PC-9 (cell line): ENCODE measurements around the gene ATP13A5. TPM values are rescaled to one million over a fixed set of nuclear protein-coding genes. Genes with fewer than 3 reads are reported as not detected.

Experiments used
- BruUV-seq: library from RNA; stranded (reverse); fragments of 400-500 nt; replicated peaks from 2 replicates; lab custom pipeline; 2021; lab: Mats Ljungman, UMichigan
- CTCF ChIA-PET: fragments of 300-600 bp; sonication (Branson Sonifier 250); formaldehyde crosslinking; loops from one replicate; lab custom pipeline; 2022; ENCODE audit warnings: antibody characterized with exemption; lab: Charles Lee
- POLR2A ChIA-PET: fragments of 300-600 bp; sonication (Branson Sonifier 250); formaldehyde crosslinking; loops from one replicate; lab custom pipeline; 2022; ENCODE audit warnings: antibody characterized with exemption; ENCODE audit not compliant: unreplicated experiment; lab: Charles Lee
- DNase-seq, 2 experiments: peaks; one replicate each; pipeline versions ENCODE4 v3.0.0 to v3.0.0-alpha.2; 2015 to 2022; ENCODE audit warnings: mixed read lengths in 1 of 2
- H2AFZ ChIP-seq: fragments of 200-600 bp; sonication (generic); 2 replicates; pipeline ENCODE4 v1.8.1; 2017; ENCODE audit warnings: antibody characterized with exemption
- H3F3A ChIP-seq: fragments of 200-600 bp; sonication (generic); 2 replicates; pipeline ENCODE4 v1.8.1; 2017; ENCODE audit warnings: antibody characterized with exemption, mild to moderate bottlenecking, low read depth; ENCODE audit not compliant: insufficient read depth
- H3K27ac ChIP-seq: fragments of 200-600 bp; sonication (generic); 2 replicates; pipeline ENCODE4 v1.6.1; 2016; ENCODE audit warnings: mixed run types
- H3K27me3 ChIP-seq: fragments of 200-600 bp; sonication (generic); 2 replicates; pipeline ENCODE4 v1.6.1; 2016; ENCODE audit warnings: low read depth, mixed run types; ENCODE audit not compliant: insufficient read depth
- H3K36me3 ChIP-seq: fragments of 200-600 bp; sonication (generic); 2 replicates; pipeline ENCODE4 v1.6.1; 2016; ENCODE audit warnings: low read depth, mixed run types
- H3K4me1 ChIP-seq: fragments of 200-600 bp; sonication (generic); replicated peaks from 2 replicates; pipeline ENCODE4 v1.6.1; 2016; ENCODE audit warnings: mixed run types; ENCODE audit not compliant: insufficient read depth
- H3K4me2 ChIP-seq: fragments of 200-600 bp; sonication (generic); 2 replicates; pipeline ENCODE4 v1.6.1; 2017; ENCODE audit warnings: mixed run types
- H3K4me3 ChIP-seq: fragments of 200-600 bp; sonication (generic); 2 replicates; pipeline ENCODE4 v1.6.1; 2016; ENCODE audit warnings: mixed run types
- H3K79me2 ChIP-seq: fragments of 200-600 bp; sonication (generic); 2 replicates; pipeline ENCODE4 v1.6.1; 2017; ENCODE audit warnings: low read depth, mixed run types
- H3K9me2 ChIP-seq: fragments of 200-600 bp; sonication (generic); 2 replicates; pipeline ENCODE4 v1.8.1; 2017; ENCODE audit warnings: mild to moderate bottlenecking; ENCODE audit not compliant: insufficient read depth
- H3K9me3 ChIP-seq: fragments of 200-600 bp; sonication (generic); 2 replicates; pipeline ENCODE4 v1.8.1; 2016; ENCODE audit warnings: low read depth; ENCODE audit not compliant: insufficient read depth
- H4K20me1 ChIP-seq: fragments of 200-600 bp; sonication (generic); 2 replicates; pipeline ENCODE4 v1.8.1; 2017; ENCODE audit not compliant: insufficient read depth
- CTCF ChIP-seq: fragments of 200-600 bp; sonication (generic); conservative IDR thresholded peaks from 2 replicates; pipeline ENCODE4 v1.6.1; 2017; ENCODE audit warnings: mixed run types, antibody characterized with exemption, mild to moderate bottlenecking, moderate library complexity
- EZH2 ChIP-seq: fragments of 200-600 bp; sonication (generic); IDR thresholded peaks from 2 replicates; pipeline ENCODE4 v1.8.0; 2017; ENCODE audit warnings: antibody characterized with exemption, low read depth
- intact Hi-C: fragments of 100-400 bp; cut with micrococcal nuclease; formaldehyde crosslinking; loops from one replicate; pipeline ENCODE4 v1.10.0; 2022; ENCODE audit not compliant: unreplicated experiment
- total RNA-seq: library from RNA; stranded (reverse); gene quantifications from 2 replicates; pipeline ENCODE4 v1.2.3, GENCODE V29; 2021

ATP13A5 gene
- total RNA-seq, 1 experiment from 2014 or later, result not detected

- no TSS peak for BruUV-seq
Measured at GRCh38 chr3:193237030-193237429, 141.5 kb downstream of the ATP13A5 start.

GRCh38 chr3:193236599-193236998, 142.0 kb downstream of the ATP13A5 start:
- CTCF ChIA-PET, result no interaction called here
- H3K4me3 ChIP-seq, result no peak overlapping the region

More at GRCh38 chr3:193237030-193237429, 141.5 kb downstream of the ATP13A5 start:
- Histone ChIP-seq H3K36me3 (no peaks in the 10 kb centered on the region), H3K27me3 (no peaks in the 10 kb centered on the region), H3K9me3 (no peaks in the 10 kb centered on the region), H4K20me1 (no peaks in the 10 kb centered on the region), H3K4me3 (no peak overlapping the region), H3K9me2 (no peaks in the 10 kb centered on the region), H2AFZ (no peak overlapping the region), H3F3A (no peaks in the 10 kb centered on the region), H3K27ac (no peak overlapping the region), H3K4me2 (no peak overlapping the region), H3K79me2 (no peaks in the 10 kb centered on the region), H3K4me1 (no peaks in the 10 kb centered on the region)
- ChIA-PET CTCF (no interaction called here), POLR2A (no interaction called here)
- no peak for DNase-seq
- TF ChIP-seq EZH2, result no peak
- TF ChIP-seq CTCF, result no peak
- intact Hi-C loops, result no loop called here

GRCh38 chr3:193231201-193231600, 147.4 kb downstream of the ATP13A5 start:
- no peaks in the 10 kb centered on the region for H3K4me1 ChIP-seq
- intact Hi-C loops, result no loop called here
- H4K20me1 ChIP-seq, result no peaks in the 10 kb centered on the region
- no peaks in the 10 kb centered on the region for H3F3A ChIP-seq
- H2AFZ ChIP-seq, result no peak overlapping the region
- peaks cover 11% of the 10 kb centered on the region for H3K27me3 ChIP-seq
- no peaks in the 10 kb centered on the region for H3K79me2 ChIP-seq
- TF ChIP-seq CTCF (no peak), EZH2 (no peak)
- H3K4me2 ChIP-seq, result no peak overlapping the region
- H3K27ac ChIP-seq, result no peak overlapping the region
- ChIA-PET CTCF (no interaction called here), POLR2A (no interaction called here)
- no TSS peak for BruUV-seq
- H3K9me2 ChIP-seq, result no peaks in the 10 kb centered on the region
- H3K36me3 ChIP-seq, result no peaks in the 10 kb centered on the region
- DNase-seq, result no peak
- no peak overlapping the region for H3K4me3 ChIP-seq
- no peaks in the 10 kb centered on the region for H3K9me3 ChIP-seq

More at GRCh38 chr3:193236599-193236998, 142.0 kb downstream of the ATP13A5 start:
- no peak overlapping the region for H2AFZ ChIP-seq
- no TSS peak for BruUV-seq
- POLR2A ChIA-PET, result no interaction called here
- H3K9me2 ChIP-seq, result no peaks in the 10 kb centered on the region
- intact Hi-C loops, result no loop called here
- no peak overlapping the region for H3K27ac ChIP-seq
- no peaks in the 10 kb centered on the region for H3K4me1 ChIP-seq
- no peaks in the 10 kb centered on the region for H3K9me3 ChIP-seq
- no peaks in the 10 kb centered on the region for H3K79me2 ChIP-seq
- H4K20me1 ChIP-seq, result no peaks in the 10 kb centered on the region
- no peaks in the 10 kb centered on the region for H3K27me3 ChIP-seq
- no peak for DNase-seq
- H3K4me2 ChIP-seq, result no peak overlapping the region
- H3F3A ChIP-seq, result no peaks in the 10 kb centered on the region
- TF ChIP-seq EZH2, result no peak
- no peak for TF ChIP-seq CTCF
- no peaks in the 10 kb centered on the region for H3K36me3 ChIP-seq
